NCI-H146 treated with DMSO at 0.1 percent for 48 hours (cell line): ENCODE measurements around the gene ATOH7.
"Not testable (repeated sequence)": the region's sequence is repeated elsewhere in the genome, so short reads cannot be mapped to it uniquely, and the experiment has no call there.

Experiments
- DNase-seq: peaks from one replicate; lab custom pipeline; 2025; ENCODE audit not compliant: unreplicated experiment; lab: John Stamatoyannopoulos, UW

The ATOH7 gene

GRCh38 chr10:68231817-68232251 is at the start of gene ATOH7:
Gene ATOH7, minus strand, starts transcription at chr10:68232113. Its CDS starts 436 bp downstream, at chr10:68231677.
- DNase-seq, result no peak

GRCh38 chr10:68280758-68281157 is 48.8 kb upstream of the ATOH7 start:
- no peak for DNase-seq

- DNase-seq, result not testable (repeated sequence)
Observed at GRCh38 chr10:68278906-68279753, 47.2 kb upstream of the ATOH7 start.

DNA sequence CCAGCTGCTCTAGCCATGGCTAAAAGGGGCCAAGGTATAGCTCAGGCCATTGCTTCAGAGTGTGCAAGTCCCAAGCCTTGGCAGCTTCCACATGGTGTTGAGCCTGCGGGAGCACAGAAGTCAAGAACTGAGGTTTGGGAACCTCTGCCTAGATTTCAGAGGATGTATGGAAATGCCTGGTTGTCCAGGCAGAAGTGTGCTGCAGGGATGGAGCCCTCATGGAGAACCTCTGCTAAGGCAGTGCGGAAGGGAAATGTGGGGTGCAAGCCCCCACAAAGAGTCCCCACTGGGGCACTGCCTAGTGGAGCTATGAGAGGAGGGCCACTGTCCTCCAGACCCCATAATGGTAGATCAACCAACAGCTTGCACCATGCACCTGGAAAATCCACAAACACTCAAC is 45.9 kb upstream of the ATOH7 start:
- DNase-seq, result not testable (repeated sequence)

DNA sequence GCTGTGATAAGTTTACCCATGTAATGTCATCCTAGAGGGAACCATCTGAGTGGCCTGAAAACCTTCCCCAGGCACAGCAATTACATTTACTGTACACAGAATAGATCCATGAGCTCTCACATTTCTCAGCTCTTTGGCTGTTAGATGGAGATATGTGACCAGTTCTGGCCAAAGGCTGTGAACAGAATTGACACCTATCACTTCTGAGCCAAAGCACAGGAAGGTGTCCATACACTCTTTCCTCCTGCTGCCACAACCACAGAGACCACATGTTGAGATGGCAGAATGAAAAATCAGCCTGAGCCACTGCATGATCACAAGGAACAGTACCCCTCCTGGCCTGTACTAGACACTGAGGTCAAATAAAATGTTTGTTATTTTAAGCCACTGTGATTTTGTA is 44.3 kb upstream of the ATOH7 start:
- DNase-seq, result no peak

- no peak for DNase-seq
Observed at GRCh38 chr10:68275600-68276126, 43.8 kb upstream of the ATOH7 start.

DNA sequence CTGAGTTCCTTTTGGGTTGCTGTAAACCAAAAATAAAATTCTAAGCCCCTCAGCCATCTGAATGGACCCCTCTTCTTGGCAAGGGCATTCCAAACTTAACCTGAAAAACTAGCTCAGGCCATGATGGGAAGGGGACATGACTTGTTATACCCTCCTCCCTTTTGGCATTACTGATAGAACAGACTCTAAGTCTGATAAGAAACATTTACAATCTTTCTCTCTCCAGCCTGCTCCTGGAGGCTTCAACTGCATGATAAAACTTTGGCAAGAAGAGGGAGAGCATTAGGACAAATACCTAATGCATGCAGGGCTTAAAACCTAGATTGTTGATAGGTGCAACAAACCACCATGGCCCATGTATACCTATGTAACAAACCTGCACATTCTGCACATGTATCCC is 40.9 kb upstream of the ATOH7 start:
- no peak for DNase-seq

DNA sequence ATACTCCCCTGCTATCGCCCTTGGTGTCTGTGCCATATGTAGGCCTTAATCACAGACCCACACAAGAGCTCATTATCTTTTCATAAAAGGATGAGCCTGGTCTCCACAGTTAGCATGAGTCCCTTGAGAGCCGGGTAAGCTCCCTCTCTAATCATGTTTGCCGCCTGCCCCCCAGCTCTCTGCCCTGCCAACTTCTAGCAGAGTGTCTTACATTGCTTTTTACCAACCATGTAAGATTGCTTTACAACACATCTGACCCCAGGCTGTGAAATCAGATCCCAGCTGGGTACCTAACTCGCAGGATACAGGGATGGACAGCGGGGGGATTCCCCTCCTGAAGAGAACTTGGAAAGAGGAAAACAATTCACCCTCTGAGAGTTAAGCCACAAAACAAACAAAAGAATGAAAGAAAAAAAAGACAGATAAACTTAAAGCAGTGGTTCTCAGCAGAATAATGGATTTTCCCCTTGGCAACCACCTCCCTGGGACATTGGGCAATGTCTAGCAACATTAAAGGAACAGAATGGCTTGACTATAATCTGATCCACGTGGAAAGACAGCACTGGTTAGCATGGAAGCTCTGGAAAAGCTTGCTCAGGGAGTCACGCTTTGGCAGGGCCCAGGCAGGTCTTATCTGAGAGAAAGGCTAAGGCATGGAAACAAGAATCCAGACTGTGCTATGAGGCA is 39.4 kb upstream of the ATOH7 start:
- DNase-seq, result no peak

DNA sequence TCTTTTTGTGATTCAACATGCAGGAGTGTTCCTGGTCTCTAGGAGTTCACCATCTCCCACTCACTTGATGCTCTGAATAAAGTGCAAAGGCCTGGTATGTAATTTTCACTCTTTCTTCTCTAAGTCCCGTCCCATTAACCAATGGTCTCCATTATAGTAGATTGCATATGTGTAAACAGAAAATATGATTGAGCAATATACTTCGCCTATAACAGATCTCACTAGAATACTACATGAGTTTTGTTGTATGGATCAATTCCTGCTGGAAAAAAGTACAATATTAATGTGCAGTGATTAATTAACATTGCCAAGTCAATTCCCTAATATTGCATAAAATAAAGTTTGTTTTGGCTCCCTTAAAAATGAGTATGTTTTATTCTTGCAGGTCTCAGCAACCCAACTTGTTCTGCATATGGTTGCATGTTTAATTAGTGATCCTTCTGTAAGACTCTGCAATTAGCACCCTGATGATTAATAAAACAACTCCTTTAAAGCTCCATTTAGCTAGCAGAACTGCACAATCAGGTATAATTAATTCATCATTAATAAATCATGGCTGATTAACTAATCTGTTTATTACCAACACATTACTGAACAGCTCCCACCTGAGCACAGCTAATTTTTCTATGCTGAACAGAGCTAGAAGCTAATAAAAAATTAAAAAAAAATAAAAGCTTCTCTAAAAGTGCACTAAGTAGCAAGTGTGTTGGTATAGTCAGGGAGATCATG is 37.8 kb upstream of the ATOH7 start:
- DNase-seq, result no peak

- DNase-seq, result peak; percentile 45
Observed at GRCh38 chr10:68261132-68261856, 29.4 kb upstream of the ATOH7 start.

DNA sequence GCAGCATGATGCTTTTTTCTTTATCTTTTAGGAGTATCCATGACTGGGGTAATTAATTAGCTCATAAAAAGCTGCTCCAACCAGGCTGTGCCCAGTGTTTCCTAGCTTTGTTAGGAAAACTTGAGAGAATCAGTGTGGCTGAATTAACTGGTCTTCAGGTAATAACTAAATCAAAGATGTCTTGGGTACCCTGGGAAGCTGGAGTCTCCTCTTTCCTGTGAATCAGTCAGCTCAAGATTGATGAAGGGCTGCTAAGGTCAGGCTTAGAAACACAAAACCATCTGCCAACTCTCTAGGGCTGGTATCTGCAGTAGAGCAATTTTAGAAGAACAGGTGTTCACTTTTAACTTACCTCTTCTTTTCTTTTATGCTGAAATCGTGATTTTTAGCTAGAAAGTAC is 21.4 kb upstream of the ATOH7 start:
- no peak for DNase-seq

DNA sequence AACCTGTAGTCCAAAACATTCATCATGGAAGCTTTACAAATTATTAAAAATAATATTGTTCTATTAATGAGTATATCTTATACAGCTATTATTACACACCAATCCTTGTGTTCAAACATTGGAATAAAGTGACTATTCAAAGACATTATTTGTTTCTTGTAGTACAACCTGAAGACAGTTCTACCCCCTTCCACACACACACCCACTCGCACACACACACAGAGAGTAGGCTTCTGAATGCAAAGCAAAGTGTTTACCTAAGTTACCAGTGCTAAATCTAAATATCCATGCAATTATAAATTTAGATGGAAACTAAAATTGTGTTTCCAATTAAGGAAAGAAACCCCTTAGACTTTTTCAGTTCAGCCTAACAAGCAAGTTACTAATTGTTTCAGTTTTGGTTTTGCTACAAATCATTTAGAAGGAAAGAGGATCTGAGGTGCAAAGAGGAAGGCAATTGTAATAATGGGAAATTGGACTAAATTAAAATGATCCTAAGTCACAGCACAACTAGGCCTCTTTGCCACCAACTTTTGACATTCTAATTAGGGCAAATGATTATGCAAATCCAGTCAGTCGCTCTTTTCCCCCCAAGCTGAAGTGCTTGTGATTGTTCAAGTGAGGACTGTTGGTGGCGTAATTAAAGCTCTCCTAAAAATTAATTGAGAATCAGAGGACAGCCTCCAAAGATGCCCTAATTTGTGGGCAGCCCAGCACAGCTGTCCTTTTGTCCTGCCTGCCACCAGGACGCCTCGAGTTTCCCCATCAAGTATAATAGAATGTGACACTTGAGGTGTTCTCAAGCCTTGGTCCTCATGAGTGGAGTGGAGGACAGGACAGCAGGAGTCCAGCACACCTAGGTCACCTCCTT is 19.9 kb upstream of the ATOH7 start:
- DNase-seq, result no peak

DNA sequence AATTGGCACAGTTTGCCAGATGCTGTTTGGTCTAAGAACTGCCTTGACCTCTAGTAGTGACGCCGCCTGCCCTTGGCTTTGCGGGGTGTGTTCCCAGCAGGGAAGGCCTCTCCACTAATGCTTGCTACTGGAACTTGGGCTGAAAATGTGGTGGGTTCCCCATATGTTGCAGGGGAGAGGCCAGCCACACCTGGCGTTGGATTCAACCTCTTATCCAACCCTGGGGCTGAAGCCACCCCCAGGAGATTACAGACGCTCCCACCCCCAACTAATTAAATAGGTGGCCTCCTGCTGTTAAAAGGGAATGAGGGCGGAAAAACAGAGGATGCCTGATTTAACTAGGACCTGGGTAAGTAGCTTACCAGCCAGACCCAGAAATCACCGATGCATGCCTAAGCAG is 19.2 kb upstream of the ATOH7 start:
- peak; percentile 46 for DNase-seq

DNA sequence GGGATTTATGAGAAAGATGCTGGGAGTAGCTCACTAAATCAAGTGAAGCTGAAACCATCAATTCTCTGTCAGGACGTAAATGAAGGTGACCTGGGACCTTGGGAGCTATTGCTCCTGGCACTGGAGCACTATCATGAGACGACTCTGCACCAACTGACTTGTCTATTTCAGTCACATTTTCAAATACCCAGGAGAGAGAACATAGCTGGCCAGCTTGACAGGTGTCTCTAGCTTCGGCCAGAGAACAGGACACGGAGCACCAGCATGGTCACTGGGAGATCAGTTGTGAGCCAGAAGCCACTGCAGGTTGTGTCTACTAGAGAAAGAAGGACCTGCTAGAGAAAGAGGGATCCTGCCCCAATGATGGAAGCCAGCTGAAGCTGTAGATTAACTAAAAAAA is 17.4 kb upstream of the ATOH7 start:
- no peak for DNase-seq

GRCh38 chr10:68247931-68248330 is 16.0 kb upstream of the ATOH7 start:
- no peak for DNase-seq

- not testable (repeated sequence) for DNase-seq
Observed at GRCh38 chr10:68246397-68246796, 14.5 kb upstream of the ATOH7 start.

GRCh38 chr10:68242051-68242450 is 10.1 kb upstream of the ATOH7 start:
- no peak for DNase-seq

GRCh38 chr10:68239596-68240150 is 7.8 kb upstream of the ATOH7 start:
- DNase-seq, result no peak

DNA sequence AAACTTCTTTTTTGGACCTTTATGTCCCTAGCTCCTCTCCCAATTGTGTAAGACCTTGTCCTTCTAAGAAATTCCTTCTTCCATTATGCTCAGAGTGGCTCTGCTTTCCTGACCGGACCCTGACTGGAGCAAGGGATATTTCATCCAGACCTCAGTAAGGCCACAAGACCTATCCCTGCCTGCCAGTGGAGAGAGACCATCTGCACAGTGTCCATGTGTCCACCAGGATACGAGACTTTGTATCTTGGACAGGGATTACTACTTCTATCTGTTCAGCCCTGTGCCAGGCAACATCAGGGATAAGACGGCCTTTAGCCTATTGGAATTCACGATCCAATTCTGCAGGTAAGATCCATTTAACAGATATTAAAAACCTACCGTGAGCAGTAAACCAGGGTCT is 7.2 kb upstream of the ATOH7 start:
- DNase-seq, result no peak

DNA sequence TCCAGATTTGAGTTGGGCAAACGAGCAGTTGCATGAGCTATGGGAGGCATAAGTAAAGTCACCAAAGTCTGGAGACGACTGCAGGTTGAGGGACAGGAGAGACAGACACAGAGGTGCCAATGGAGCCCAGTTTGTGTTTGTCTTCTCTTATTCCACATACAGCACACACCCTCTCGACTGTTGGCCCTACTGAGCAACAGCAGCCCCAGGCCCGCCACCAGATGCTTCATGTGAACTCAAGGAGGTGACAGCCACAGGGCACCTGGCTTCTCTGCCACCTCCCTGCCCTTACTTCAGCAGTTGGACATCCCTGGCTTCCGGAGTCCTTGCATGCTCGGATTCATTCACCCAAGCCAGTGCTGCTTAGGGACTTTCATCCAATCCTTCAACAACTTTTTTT is 6.5 kb upstream of the ATOH7 start:
- DNase-seq, result no peak
